Activated CD8-positive, alpha-beta T cell treated with anti-CD3 and anti-CD28 coated beads, Interleukin-2, amount 10 ng/mL, durations not matched to agents 7 days and 5 days (primary cell): Measurements from ENCODE around the gene TEAD4. TPM values are rescaled to one million over a fixed set of nuclear protein-coding genes. Genes with fewer than 3 reads are reported as not detected.

Experiments used
- ATAC-seq: fragments of 150-1000 bp; cut with Tn5 transposase; one replicate; pipeline ENCODE4 v1.10.0; 2021; ENCODE audit warnings: moderate library complexity
- CTCF ChIA-PET: fragments of 350-600 bp; sonication (Branson Sonifier 250); formaldehyde crosslinking; loops from one replicate; lab custom pipeline; 2021; ENCODE audit warnings: antibody characterized with exemption; lab: Charles Lee
- POLR2A ChIA-PET: fragments of 350-600 bp; sonication (Branson Sonifier 250); formaldehyde crosslinking; loops from one replicate; lab custom pipeline; 2021; ENCODE audit warnings: antibody characterized with exemption; lab: Charles Lee
- DNase-seq: peaks from one replicate; pipeline ENCODE4 v3.0.0-alpha.2; 2020
- H3K27ac Mint-ChIP-seq: one replicate; pipeline ENCODE4 v1.8.0; 2021; ENCODE audit warnings: mild to moderate bottlenecking, mixed read lengths
- H3K27me3 Mint-ChIP-seq: one replicate; pipeline ENCODE4 v1.8.0; 2021; ENCODE audit warnings: low read depth, mixed read lengths
- H3K36me3 Mint-ChIP-seq: one replicate; pipeline ENCODE4 v1.8.0; 2021; ENCODE audit warnings: low read depth, mixed read lengths
- H3K4me1 Mint-ChIP-seq: one replicate; pipeline ENCODE4 v1.8.0; 2021; ENCODE audit warnings: low read depth, mixed read lengths
- H3K4me3 Mint-ChIP-seq: one replicate; pipeline ENCODE4 v1.8.0; 2021; ENCODE audit warnings: mild to moderate bottlenecking, mixed read lengths
- H3K9me3 Mint-ChIP-seq: one replicate; pipeline ENCODE4 v1.8.0; 2022; ENCODE audit warnings: mixed read lengths; ENCODE audit not compliant: insufficient read depth
- total RNA-seq, 2 experiments: library from RNA; stranded (reverse); gene quantifications; one replicate each; pipeline ENCODE4 v1.2.3, GENCODE V29; 2021

The TEAD4 gene
- total RNA-seq, 2 experiments from 2014 or later: 0.34 to 0.44 TPM

DNA sequence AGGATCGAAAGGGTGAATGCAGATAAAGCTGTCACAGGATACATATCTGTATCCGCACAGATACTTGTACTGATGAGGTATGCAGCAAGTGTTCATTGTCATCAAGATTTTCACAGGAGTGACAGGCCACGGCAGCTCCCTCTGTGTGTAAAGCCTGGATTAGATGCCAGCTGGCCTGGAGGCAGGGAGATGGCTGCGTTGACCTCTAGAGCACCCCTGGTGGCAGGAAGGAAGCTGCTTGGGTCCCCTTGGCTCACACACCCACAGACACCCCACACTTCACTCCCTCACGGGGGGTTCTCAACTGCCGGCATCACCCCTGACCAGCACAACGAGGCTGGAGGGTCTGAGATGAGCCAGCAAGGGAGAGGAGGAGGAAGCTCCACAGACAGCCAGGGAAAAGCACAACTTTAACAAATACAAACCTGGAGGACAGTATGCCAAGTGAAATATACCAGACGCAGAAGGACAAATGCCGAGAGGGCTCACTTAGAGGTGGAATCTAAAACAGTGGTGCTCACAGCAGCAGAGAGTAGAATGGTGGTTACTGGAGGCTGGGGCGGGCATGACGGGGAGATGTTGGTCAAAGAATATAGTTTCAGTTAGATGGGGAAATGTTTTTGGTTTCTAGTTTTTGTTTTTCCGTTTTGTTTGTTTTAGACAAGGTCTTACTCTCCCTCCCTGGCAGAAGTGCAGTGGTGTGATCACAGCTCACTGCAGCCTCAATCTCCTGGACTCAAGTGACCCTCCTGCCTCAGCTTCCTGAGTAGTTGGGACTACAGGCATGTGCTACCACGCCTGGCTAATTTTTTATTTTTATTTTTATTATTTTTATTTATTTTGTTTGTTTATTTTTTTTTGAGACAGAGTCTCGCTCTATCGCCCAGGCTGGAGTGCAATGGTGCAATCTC is 45.7 kb downstream of the TEAD4 start:
- Mint-ChIP-seq H3K9me3 (no peaks in the 10 kb centered on the region), H3K36me3 (no peaks in the 10 kb centered on the region), H3K4me3 (no peak overlapping the region), H3K4me1 (no peaks in the 10 kb centered on the region), H3K27ac (no peak overlapping the region), H3K27me3 (no peaks in the 10 kb centered on the region)
- POLR2A ChIA-PET: no interaction called here
- CTCF ChIA-PET: interaction anchor here (1.2 kb wide), 1 partner anchor 18 kb away, joined by 3 read pairs; no protein-coding TSS in a partner anchor
- DNase-seq: no peak
- ATAC-seq: no peak

DNA sequence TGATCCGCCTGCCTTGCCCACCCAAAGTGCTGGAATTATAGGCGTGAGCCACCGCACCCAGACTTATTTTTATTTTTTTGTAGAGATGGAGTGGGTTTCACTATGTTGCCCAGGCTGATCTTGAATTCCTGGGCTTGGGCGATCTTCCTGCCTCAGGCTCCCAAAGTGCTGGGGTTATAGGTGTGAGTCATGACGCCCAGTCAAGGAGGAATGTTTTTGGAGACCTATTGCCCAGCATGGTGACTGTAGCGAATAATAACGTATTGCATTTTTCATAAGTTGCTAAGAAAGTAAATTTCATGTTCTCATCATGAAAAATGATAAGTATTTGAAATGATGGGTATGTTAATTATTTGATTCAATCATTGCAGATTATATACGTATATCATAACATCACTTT is 46.5 kb downstream of the TEAD4 start:
- ChIA-PET POLR2A (no interaction called here), CTCF (no interaction called here)
- Mint-ChIP-seq H3K4me1 (no peaks in the 10 kb centered on the region), H3K27me3 (no peaks in the 10 kb centered on the region), H3K9me3 (no peaks in the 10 kb centered on the region), H3K27ac (no peak overlapping the region), H3K36me3 (no peaks in the 10 kb centered on the region), H3K4me3 (no peak overlapping the region)
- DNase-seq (no peak), ATAC-seq (no peak)

DNA sequence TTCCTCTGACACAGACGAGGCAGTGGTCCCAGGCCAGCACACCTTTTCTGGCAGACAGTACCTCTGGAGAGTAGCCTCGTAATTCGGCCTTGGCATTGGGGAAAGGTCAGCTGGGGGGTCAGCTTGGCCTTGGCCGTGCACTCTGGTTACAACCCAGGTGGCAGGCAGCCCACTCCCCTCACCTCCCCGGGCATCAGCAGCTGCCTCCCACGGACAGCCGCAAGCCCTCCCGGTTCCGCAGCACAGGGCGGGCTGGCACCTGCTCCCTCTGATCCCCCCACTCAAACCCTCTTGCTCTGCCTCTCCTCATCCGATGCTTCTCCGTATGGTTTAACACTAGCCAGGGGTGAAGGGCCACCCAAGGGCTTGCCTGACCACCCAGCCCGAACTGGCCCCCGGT is 50.6 kb downstream of the TEAD4 start:
- CTCF ChIA-PET: no interaction called here
- no peak for DNase-seq
- H3K27me3 Mint-ChIP-seq: no peaks in the 10 kb centered on the region
- no peaks in the 10 kb centered on the region for H3K9me3 Mint-ChIP-seq
- POLR2A ChIA-PET: no interaction called here
- no peaks in the 10 kb centered on the region for H3K36me3 Mint-ChIP-seq
- no peak overlapping the region for H3K4me3 Mint-ChIP-seq
- peaks cover 8% of the 10 kb centered on the region for H3K4me1 Mint-ChIP-seq
- no peak for ATAC-seq
- H3K27ac Mint-ChIP-seq: no peak overlapping the region

DNA sequence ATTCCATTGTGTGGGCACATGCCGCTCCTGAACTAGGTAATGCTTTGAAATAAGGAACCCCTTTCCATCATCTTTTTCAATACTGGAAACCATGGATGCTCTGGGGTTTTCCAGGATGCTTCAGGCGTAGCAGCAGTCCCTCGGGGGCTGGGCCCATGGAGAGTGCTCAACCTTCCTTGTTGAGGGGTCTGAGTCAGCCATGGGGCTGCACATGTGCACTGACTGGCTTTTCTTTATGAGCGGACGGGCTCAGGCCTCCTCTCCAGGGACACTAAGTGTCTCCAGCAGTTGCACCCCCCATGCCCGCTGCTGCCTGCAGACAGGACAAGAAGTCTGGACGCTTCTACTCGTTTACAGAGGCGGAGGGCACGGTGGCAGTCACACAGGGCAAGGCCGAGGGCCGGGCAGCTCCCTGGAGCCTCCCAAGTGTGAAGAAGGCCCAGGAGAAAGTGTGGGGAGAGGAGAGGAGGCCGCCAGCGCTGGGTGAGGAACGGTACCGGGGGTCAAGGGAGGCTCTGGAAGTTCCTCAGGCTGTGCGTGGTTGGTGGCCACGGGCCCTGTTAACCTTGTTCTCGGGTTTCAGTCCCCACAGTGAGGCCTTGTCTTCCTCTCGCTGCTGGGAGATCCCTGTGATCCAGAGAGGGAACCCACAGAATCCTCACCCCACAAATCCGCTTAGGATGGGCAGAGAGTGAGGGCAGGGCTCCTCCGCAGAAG is 51.2 kb downstream of the TEAD4 start:
- Mint-ChIP-seq H3K27ac (no peak overlapping the region), H3K9me3 (no peaks in the 10 kb centered on the region), H3K27me3 (peaks cover 2% of the 10 kb centered on the region), H3K36me3 (no peaks in the 10 kb centered on the region), H3K4me3 (no peak overlapping the region), H3K4me1 (peaks cover 12% of the 10 kb centered on the region)
- no peak for ATAC-seq
- no peak for DNase-seq
- CTCF ChIA-PET: no interaction called here
- POLR2A ChIA-PET: no interaction called here

DNA sequence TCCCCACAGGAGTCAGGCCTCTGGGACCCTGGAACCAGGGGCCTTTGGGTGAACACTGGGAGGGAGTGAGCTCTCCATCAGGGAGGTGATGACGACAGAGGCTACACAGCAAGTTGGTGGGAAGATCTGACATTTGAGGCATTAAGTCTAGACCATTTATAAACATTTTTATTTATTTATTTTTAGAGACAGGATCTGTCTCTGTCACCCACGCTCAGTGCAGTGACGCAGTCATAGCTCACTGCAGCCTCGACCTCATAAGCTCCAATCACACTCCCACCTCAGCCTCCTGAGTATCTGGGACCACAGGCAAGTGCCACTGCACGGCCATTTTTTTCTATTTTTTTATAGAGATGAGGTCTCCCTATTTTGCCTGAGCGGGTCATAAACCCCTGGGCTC is 53.6 kb downstream of the TEAD4 start:
- POLR2A ChIA-PET: no interaction called here
- no peak for ATAC-seq
- peaks cover 4% of the 10 kb centered on the region for H3K27me3 Mint-ChIP-seq

DNA sequence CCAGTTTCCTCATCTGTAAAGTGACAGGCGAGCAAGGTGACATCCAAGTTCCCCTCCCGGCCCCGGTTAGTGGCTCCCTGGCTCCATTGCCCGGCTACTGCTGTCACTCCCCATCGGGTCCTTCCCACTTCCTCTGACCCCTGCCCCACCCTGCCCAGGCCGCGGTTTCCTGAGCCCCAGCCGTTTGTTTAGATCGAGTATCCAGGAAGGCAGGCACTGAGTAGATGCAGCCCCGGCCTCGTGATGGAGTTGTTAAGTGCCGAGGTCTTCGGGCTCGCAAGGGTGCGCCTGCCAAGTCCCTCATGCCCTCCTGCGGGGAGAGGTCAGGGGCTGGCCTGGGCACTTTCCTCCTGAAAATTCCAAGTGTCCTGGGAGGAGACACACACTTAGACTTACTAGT is 55.4 kb downstream of the TEAD4 start:
- DNase-seq (peak; percentile 28), ATAC-seq (peak; percentile 23)
- Mint-ChIP-seq H3K9me3 (no peaks in the 10 kb centered on the region), H3K4me3 (no peak overlapping the region), H3K4me1 (peaks cover 12% of the 10 kb centered on the region), H3K36me3 (no peaks in the 10 kb centered on the region), H3K27me3 (peaks cover 4% of the 10 kb centered on the region), H3K27ac (no peak overlapping the region)
- ChIA-PET CTCF (no interaction called here), POLR2A (no interaction called here)

More for the DNA sequence above, 53.6 kb downstream of the TEAD4 start:
- Mint-ChIP-seq H3K27ac (no peak overlapping the region), H3K4me3 (no peak overlapping the region), H3K36me3 (no peaks in the 10 kb centered on the region), H3K9me3 (no peaks in the 10 kb centered on the region), H3K4me1 (peaks cover 12% of the 10 kb centered on the region)
- DNase-seq: no peak
- CTCF ChIA-PET: interaction anchor here (1.0 kb wide), 1 partner anchor 60 kb away, joined by 3 read pairs; no protein-coding TSS in a partner anchor

DNA sequence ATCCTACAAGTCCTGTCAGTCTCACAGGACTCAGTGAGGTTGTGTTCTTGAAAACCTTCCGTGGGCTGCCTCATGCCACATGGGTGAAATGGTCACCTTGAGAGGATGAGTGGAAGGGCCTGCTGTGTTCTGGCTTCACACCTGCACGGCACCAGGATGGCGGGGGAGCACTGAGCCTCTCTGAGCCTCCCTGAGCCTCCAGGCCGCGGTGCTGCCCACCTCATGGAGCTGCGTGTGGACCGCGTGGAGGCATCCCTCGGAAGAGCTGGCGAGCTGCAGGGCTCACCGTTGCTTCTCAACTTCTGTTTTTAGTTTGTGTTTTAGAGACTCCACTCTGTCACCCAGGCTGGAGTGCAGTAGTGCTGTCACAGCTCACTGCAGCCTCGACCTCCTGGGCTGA is 56.2 kb downstream of the TEAD4 start:
- Mint-ChIP-seq H3K9me3 (no peaks in the 10 kb centered on the region), H3K27ac (no peak overlapping the region), H3K4me1 (peaks cover 12% of the 10 kb centered on the region), H3K4me3 (no peak overlapping the region), H3K36me3 (no peaks in the 10 kb centered on the region), H3K27me3 (peaks cover 4% of the 10 kb centered on the region)
- POLR2A ChIA-PET: no interaction called here
- ATAC-seq (no peak), DNase-seq (no peak)
- CTCF ChIA-PET: no interaction called here

DNA sequence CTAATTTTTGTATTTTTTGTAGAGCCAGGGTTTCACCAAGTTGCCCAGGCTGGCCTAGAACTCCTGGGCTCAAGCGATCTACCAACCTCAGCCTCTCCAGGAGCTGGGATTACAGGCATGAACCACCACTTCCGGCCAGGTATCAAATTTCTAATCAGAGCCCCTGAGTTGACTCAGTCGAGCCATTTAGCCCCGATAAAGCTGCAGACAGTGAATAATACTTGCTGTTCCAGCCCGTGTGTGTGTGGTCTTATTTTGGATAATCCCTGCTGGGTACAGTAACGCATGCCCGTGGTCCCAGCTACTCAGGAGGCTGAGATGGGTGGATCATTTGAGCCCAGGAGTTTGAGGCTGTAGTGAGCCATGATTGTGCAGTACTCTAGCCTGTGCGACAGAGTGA is 57.0 kb downstream of the TEAD4 start:
- Mint-ChIP-seq H3K27ac (no peak overlapping the region), H3K4me3 (no peak overlapping the region), H3K27me3 (peaks cover 4% of the 10 kb centered on the region), H3K9me3 (no peaks in the 10 kb centered on the region), H3K36me3 (no peaks in the 10 kb centered on the region), H3K4me1 (peaks cover 12% of the 10 kb centered on the region)
- ChIA-PET POLR2A (no interaction called here), CTCF (no interaction called here)
- DNase-seq (no peak), ATAC-seq (no peak)

DNA sequence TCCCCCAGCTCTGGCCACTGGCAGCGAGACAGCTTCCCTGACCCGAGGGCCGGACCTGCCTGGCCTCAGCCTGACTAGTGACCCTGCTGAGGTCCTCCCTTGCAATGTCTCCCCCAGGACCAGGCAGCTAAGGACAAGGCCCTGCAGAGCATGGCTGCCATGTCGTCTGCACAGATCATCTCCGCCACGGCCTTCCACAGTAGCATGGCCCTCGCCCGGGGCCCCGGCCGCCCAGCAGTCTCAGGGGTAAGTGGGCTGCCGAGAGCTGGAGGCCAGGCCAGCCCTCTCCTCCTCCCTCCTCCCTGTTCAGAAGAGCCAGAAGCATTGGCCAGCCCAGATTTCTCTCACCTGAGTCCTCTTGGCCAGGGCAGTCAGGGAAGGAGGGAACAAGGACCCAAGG is 58.1 kb downstream of the TEAD4 start:
- no peak overlapping the region for H3K4me3 Mint-ChIP-seq
- H3K36me3 Mint-ChIP-seq: no peaks in the 10 kb centered on the region
- H3K4me1 Mint-ChIP-seq: peaks cover 12% of the 10 kb centered on the region
- no peak for DNase-seq
- POLR2A ChIA-PET: no interaction called here
- no peaks in the 10 kb centered on the region for H3K9me3 Mint-ChIP-seq
- CTCF ChIA-PET: no interaction called here
- ATAC-seq: no peak
- no peak overlapping the region for H3K27ac Mint-ChIP-seq
- peaks cover 4% of the 10 kb centered on the region for H3K27me3 Mint-ChIP-seq

DNA sequence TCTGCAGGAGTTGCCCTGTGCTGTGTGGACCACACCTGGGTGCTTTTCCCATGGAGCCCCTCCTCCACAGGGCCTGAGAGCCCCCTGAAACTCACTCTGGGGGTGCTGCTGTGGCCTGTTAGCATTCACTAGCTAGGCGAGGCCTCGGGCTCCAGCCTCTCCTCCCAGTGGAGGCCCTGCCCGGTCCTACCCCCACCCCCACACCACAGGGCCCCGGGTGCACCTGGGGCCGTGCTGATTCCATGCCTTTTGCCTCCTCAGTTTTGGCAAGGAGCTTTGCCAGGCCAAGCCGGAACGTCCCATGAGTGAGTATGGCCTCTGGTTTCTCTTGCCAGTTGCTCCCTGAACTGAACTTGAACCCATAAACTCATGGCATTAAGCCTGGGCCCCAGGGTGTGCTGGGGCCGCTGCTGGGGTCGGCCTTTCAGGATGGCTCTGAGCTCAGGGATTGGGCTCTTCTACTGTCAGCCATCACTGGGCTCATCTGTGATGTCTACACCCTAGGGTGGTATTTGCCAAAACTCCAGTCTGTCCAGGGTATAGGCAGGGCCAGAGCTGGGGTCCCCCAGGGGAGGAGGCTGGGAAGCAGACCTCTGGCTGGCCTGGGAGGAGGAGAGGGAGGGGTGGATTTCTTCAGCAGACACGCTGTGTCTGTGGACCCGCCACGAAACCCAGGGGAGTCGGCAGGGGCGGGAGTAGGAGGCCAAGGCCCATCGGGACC is 59.2 kb downstream of the TEAD4 start:
- POLR2A ChIA-PET: no interaction called here

DNA sequence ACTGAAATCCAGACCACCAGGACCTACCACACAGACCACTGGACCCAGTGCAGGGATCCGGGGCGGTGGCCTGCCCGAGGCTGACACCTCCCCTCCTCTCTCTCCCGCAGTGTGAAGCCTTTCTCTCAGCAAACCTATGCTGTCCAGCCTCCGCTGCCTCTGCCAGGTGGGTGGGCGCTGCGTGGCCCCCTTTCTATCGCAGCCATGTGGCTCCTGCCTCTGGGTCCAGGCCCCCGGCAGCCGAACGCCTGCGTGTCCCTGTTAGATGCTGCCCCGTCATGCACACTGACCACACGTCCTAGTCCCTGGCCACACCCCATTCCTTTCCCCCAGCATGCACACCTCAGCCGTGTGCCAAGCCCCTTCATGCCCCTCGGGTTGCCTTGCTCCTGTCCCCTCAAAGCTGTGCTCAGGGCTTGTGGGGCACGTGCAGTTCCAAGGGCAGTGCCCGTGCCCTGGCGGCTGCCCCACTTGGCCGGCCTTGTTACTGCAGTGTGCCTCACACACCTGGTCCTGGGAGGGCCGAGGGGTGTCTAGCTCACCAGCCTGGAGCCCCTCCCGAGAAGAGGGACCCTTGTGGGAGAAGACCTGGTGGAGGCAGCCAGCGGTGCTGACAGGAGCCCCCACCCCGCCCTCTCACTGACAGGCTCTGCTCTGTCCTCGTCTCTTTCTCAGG is 59.9 kb downstream of the TEAD4 start:
- Mint-ChIP-seq H3K27ac (peak overlapping the region; percentile 8), H3K4me1 (peaks cover 10% of the 10 kb centered on the region), H3K9me3 (no peaks in the 10 kb centered on the region), H3K27me3 (peaks cover 4% of the 10 kb centered on the region), H3K36me3 (no peaks in the 10 kb centered on the region), H3K4me3 (no peak overlapping the region)
- ATAC-seq (no peak), DNase-seq (no peak)
- ChIA-PET CTCF (no interaction called here), POLR2A (no interaction called here)

More for the DNA sequence above, 59.2 kb downstream of the TEAD4 start:
- ATAC-seq (no peak), DNase-seq (no peak)
- Mint-ChIP-seq H3K36me3 (no peaks in the 10 kb centered on the region), H3K27me3 (peaks cover 4% of the 10 kb centered on the region), H3K4me3 (no peak overlapping the region), H3K9me3 (no peaks in the 10 kb centered on the region), H3K4me1 (peaks cover 12% of the 10 kb centered on the region), H3K27ac (no peak overlapping the region)
- CTCF ChIA-PET: no interaction called here
